ENCODE data around the gene ZCWPW1.
"Not testable (repeated sequence)": the region's sequence is repeated elsewhere in the genome, so short reads cannot be mapped to it uniquely, and the experiment has no call there.

ZCWPW1 gene

GRCh38 chr7:100397315-100398081 is 31.0 kb downstream of the ZCWPW1 start:
- DNase-seq = no peak

DNA sequence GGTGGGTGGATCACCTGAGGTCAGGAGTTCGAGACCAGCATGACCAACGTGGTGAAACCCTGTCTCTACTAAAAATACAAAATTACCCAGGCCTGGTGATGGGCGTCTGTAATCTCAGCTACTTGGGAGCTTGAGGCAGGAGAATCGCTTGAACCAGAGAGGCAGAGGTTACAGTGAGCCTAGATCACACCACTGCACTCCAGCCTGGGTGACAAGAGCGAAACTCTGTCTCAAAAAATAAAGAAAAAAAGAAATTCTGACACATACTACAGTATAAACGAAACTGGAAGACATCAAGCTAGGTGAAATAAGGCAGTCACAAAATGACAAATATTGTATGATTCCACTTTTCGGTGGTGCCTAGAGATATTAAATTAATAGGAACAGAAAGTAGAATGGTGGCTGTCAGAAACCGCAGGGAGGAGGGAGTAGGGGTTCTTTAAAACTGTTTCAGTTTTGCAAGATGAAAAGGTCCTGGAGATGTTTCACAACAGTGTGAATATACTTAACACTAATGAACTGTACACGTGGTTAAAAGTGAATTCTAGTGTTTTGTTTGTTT is 32.0 kb downstream of the ZCWPW1 start:
- DNase-seq = no peak

GRCh38 chr7:100394077-100394476 is 34.4 kb downstream of the ZCWPW1 start:
- no peak for DNase-seq

GRCh38 chr7:100393233-100393905 is 35.1 kb downstream of the ZCWPW1 start:
- no peak for DNase-seq

DNA sequence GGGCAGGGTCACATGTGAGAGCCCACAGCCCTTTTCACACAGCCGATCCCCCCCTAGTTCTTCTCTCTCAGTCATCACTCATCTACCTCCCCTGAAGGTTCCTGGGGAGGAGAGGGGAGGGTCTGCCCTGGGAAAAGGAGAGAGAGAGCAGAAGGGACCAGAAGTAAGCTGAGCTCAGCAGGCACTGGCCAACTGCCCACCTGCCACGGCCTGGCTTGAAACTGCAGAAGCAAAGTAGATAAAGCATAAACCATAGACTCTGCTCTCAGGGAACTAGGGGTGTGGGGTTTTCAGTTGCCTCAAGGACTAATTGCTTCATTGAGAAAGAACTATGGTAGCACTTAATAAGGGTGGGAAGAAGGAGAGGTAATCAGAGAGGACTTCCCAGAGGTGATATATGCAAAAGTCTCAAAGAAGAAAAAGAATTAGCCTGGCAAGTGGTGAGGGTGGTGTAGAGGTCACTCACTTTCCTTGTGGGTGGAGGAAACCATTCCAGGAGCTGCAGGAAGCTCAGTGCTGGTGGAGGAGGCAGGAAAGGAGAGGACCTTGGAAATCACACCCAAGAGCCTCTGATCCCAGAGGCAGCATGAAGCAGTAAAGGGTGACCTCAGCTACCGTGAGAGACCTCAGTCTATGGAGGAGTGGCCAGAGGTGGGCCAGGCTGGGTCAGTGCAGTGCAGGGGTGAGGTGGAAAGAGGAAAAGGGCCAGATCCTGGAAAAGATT is 38.1 kb downstream of the ZCWPW1 start:
- no peak for DNase-seq

GRCh38 chr7:100389437-100390088 is 38.9 kb downstream of the ZCWPW1 start:
- DNase-seq = no peak

DNA sequence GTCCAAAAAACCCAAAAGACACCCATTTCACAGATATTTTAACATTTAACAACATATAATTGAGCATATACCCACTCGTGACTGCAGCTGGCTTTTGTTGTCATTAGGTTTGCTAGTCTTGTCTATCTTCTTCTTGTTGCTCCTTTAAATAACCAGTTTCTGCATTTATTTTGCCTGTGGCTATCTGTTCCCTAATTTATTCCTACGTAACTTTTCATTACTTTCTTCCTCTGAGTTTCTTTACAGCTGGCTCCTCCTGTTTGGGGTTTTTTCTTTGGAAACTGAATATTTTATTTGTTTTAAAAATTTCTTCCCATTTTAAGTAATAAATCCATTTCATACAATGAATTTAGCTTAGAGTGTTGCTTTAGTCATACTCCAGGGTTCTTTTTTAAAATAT is 40.8 kb downstream of the ZCWPW1 start:
- no peak for DNase-seq

- DNase-seq = no peak
Measured at GRCh38 chr7:100386940-100387339, 41.6 kb downstream of the ZCWPW1 start.

- DNase-seq = no peak
Measured at GRCh38 chr7:100384628-100385294, 43.7 kb downstream of the ZCWPW1 start.

DNA sequence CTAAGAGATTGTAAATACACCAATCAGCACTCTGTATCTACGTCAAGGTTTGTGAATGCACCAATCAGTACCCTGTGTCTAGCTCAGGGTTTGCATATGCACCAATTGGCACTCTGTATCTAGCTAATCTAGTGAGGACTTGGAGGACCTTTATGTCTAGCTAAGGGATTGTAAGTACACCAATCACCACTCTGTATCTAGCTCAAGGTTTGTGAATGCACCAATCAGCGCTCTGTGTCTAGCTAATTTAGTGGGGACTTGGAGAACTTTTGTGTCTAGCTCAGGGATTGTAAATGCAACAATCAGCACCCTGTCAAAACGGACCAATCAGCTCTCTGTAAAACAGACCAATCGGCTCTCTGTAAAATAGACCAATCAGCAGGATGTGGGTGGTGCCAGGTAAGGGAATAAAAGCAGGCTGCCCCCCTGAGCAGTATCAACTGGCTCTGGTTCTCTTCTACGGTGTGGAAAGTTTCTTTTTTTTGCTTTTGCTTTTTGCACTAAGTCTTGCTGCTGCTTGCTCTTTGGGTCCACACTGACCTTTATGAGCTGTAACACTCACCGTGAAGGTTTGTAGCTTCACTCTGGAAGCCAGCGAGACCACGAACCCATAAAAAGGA is 46.2 kb downstream of the ZCWPW1 start:
- DNase-seq = not testable (repeated sequence)

DNA sequence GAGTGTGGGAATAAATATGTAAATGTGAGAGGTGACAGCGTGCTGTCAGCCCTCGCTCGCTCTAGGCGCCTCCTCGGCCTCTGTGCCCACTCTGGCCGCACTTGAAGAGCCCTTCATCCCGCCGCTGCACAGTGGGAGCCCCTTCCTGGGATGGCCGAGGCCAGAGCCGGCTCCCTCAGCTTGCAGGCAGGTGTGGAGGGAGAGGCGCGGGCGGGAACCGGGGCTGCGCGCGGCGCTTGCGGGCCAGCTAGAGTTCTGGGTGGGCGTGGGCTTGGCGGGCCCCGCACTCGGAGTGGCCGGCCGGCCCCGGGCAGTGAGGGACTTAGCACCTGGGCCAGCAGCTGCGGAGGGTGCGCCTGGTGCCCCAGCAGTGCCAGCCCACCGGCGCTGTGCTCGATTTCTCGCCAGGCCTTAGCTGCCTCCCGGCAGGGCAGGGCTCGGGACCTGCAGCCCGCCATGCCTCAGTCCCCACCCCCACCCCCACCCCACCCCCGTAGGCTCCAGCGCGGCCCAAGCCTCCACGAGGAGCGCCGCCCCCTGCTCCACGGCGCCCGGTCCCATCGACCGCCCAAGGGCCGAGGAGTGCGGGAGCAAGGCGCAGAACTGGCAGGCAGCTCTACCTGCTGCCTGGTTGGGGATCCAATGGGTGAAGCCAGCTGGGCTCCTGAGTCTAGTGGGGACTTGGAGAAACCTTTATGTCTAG is 46.8 kb downstream of the ZCWPW1 start:
- DNase-seq = not testable (repeated sequence)

- DNase-seq = no peak
Measured at GRCh38 chr7:100380196-100380595, 48.3 kb downstream of the ZCWPW1 start.

GRCh38 chr7:100378114-100378755 is 50.3 kb downstream of the ZCWPW1 start:
- no peak for DNase-seq

DNA sequence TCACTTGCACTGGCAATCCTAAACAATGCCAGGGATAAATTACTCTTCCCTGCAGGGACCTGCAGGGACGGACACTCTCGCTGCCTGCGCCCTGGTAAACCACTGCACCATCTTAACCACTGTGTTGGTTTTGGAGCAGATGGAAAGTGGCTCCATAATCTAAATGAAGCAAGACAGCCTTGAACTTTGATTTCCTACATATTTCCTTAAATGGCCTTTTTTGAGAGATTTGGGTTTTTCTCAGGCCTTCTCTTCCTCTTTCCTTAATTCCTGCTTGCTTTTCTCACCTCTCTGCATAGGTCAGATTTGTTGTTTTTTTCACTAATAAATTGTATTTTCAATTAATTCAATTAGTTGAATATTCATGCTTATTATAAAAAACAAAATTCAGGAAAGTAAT is 52.4 kb downstream of the ZCWPW1 start:
- no peak for DNase-seq

DNA sequence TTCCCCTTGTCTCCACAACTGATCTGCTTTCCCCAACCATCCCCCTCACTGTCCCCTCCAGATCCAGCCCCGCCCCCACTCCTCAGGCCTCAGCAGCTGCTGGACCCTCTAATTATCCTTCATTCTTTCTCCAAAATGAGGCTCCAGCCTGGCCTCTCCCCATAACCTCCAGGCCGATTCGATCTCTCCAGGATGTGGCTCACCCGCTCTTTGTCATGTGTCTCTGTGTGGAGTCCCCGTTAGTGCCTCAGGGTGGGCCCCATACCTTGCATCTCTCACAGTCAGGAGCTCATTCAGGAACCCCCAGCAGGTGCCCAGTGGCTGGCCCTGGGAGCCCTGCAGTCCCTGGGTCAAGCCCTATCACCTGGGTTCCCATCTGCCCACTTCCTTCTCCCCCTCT is 53.9 kb downstream of the ZCWPW1 start:
- DNase-seq = no peak

DNA sequence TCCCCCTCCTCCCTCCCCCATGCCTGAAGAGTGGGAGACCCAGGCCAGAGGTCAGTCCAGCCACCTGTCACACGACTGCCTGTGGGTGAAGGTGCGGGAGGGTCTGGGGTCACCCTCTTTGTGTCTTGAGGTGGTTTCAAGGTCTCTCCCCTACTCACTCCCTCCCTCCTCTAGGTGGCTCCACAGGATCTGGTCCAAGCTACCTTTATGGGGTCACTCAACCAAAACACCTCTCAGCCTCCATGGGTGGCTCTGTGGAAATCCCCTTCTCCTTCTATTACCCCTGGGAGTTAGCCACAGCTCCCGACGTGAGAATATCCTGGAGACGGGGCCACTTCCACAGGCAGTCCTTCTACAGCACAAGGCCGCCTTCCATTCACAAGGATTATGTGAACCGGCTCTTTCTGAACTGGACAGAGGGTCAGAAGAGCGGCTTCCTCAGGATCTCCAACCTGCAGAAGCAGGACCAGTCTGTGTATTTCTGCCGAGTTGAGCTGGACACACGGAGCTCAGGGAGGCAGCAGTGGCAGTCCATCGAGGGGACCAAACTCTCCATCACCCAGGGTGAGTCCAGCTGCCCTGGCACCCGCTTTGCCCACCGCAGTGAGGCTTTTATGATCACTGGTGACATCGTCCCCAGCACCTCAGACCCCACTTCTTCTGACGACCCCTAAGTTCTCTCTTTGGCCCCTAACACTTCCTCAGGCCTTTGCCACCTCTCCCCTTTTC is 54.5 kb downstream of the ZCWPW1 start:
- DNase-seq = not testable (repeated sequence)

- DNase-seq = no peak
Measured at GRCh38 chr7:100373261-100373831, 55.2 kb downstream of the ZCWPW1 start, which contains the start of gene PILRA. TSS of gene PILRA (plus strand) at chr7:100373487. CDS start at chr7:100373657, 170 bp downstream.

GRCh38 chr7:100372694-100373093 is 55.8 kb downstream of the ZCWPW1 start:
- no peak for DNase-seq

DNA sequence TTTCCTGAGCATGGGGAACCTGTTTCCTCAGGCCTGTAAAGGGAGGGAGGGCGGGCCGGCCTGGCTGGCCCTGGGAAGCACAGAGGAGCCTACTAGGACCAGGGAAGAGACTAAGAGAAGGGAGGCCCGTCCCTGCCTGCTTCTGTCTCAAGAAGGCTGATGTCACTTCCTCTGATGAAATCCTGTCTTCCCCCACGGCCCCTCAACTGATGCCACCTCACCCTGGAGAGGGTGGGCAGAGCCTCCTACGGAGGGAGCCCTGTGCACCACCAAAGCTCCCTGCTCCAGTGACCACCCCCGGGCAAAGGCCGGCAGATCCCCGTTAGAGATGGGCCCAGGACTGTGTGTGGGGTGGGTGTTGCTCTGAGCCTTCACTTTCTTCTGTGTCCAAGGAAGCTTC is 56.2 kb downstream of the ZCWPW1 start:
- no peak for DNase-seq

Measured in NCI-H146 (cell line).